HepG2 (cell line): ENCODE measurements around the gene RAB5B. TPM values are rescaled to one million over a fixed set of nuclear protein-coding genes. Genes with fewer than 3 reads are reported as not detected.
"Not testable (repeated sequence)": the region's sequence is repeated elsewhere in the genome, so short reads cannot be mapped to it uniquely, and the experiment has no call there.

Source experiments
- ATAC-seq: fragments of 200-7000 bp; cut with Tn5 transposase; 3 replicates; pipeline ENCODE4 v1.9.1; 2020; ENCODE audit warnings: mild to moderate bottlenecking, moderate library complexity
- BruUV-seq: library from RNA; stranded (reverse); fragments of 400-500 nt; replicated peaks from 2 replicates; lab custom pipeline; 2021; lab: Mats Ljungman, UMichigan
- CTCF ChIA-PET: fragments of 300-600 bp; formaldehyde crosslinking; extraction: SDS; loops from one replicate; lab custom pipeline; 2021; ENCODE audit warnings: low total read pairs, inconsistent platforms, low intra/inter-chr PET ratio; lab: Yijun Ruan, JAX
- POLR2A ChIA-PET: fragments of 350-600 bp; sonication (Branson Sonifier 250); formaldehyde crosslinking; loops from one replicate; lab custom pipeline; 2020; ENCODE audit warnings: antibody characterized with exemption, inconsistent platforms; lab: Yijun Ruan, JAX
- DNase-seq: peaks from one replicate; pipeline ENCODE4 v3.0.0-alpha.2; 2015; ENCODE audit warnings: low spot score
- FAIRE-seq: peaks from 3 replicates; lab custom pipeline; 2011; peaks lifted over from hg19 to GRCh38; lab: Jason Lieb, UNC
- H2AFZ ChIP-seq: one replicate; pipeline ENCODE4 v1.6.1; 2011; ENCODE audit warnings: low read length, inconsistent platforms
- H3K27ac ChIP-seq: fragments of 300-600 bp; 3 replicates; pipeline ENCODE4 v1.8.0; 2011; ENCODE audit warnings: mixed run types, mild to moderate bottlenecking, mixed read lengths, low read length, inconsistent platforms; ENCODE audit not compliant: insufficient read depth; ENCODE audit errors: extremely low read length
- H3K27me3 ChIP-seq, 2 experiments: fragments of 200-600 bp in 1 of 2; 2 replicates in 1 of 2; 3 replicates in 1 of 2; pipeline versions ENCODE4 v1.6.0 to v1.8.0; 2011; ENCODE audit warnings: low read length in 2 of 2, mild to moderate bottlenecking in 2 of 2, moderate library complexity in 2 of 2, inconsistent platforms in 1 of 2; ENCODE audit not compliant: insufficient read depth in 2 of 2, control insufficient read depth in 1 of 2
- H3K36me3 ChIP-seq, 2 experiments: fragments of 200-600 bp in 1 of 2; replicated peaks in 1 of 2; 2 replicates in 1 of 2; 3 replicates in 1 of 2; pipeline versions ENCODE4 v1.5.1 to v1.8.0; 2011; ENCODE audit warnings: low read length in 2 of 2, inconsistent platforms in 1 of 2; ENCODE audit not compliant: insufficient read depth in 2 of 2, control insufficient read depth in 1 of 2
- H3K4me1 ChIP-seq: 2 replicates; pipeline ENCODE4 v1.5.1; 2012; ENCODE audit warnings: low read length, inconsistent platforms; ENCODE audit not compliant: insufficient read depth
- H3K4me2 ChIP-seq: 2 replicates; pipeline ENCODE4 v1.6.0; 2011; ENCODE audit warnings: low read depth, low read length, inconsistent platforms
- H3K4me3 ChIP-seq, 3 experiments: fragments of 200-600 bp in 1 of 3; sonication (generic), shearing (Covaris generic) in 1 of 3; replicated peaks in 1 of 3; 2 replicates each; pipeline ENCODE4 v1.5.1; 2011 to 2016; ENCODE audit warnings: low read length in 3 of 3, inconsistent platforms in 2 of 3, low read depth in 2 of 3, mild to moderate bottlenecking in 2 of 3, control low read depth in 1 of 3, mixed read lengths in 1 of 3; ENCODE audit not compliant: insufficient read depth in 1 of 3
- H3K79me2 ChIP-seq: one replicate; pipeline ENCODE4 v1.6.1; 2011; ENCODE audit warnings: low read length, inconsistent platforms; ENCODE audit not compliant: insufficient read depth
- H3K9ac ChIP-seq: 2 replicates; pipeline ENCODE4 v1.6.0; 2011; ENCODE audit warnings: mild to moderate bottlenecking, low read depth, low read length, inconsistent platforms; ENCODE audit not compliant: insufficient read depth
- H3K9me3 ChIP-seq: 2 replicates; pipeline ENCODE4 v1.5.1; 2012; ENCODE audit warnings: mild to moderate bottlenecking, low read length
- H4K20me1 ChIP-seq: 2 replicates; pipeline ENCODE4 v1.6.0; 2011; ENCODE audit warnings: inconsistent platforms, mild to moderate bottlenecking, low read length, moderate library complexity; ENCODE audit not compliant: insufficient read depth
- KMT2B ChIP-seq: IDR thresholded peaks from 2 replicates; pipeline ENCODE4 v1.6.1; 2016; ENCODE audit warnings: missing genetic modification reagents, missing compliant biosample characterization
- PHF5A ChIP-seq: IDR thresholded peaks from one replicate; pipeline ENCODE4 v1.6.1; 2018; ENCODE audit warnings: low read depth, missing genetic modification reagents; ENCODE audit not compliant: unreplicated experiment
- PLRG1 ChIP-seq: fragments of 450-650 bp; conservative IDR thresholded peaks from 2 replicates; pipeline ENCODE4 v1.6.1; 2016
- STAG1 ChIP-seq: sonication (generic); formaldehyde crosslinking; IDR thresholded peaks from 2 replicates; pipeline ENCODE4 v1.4.0; 2020; ENCODE audit warnings: missing genetic modification reagents
- TCF7 ChIP-seq: sonication (generic); IDR thresholded peaks from 2 replicates; pipeline ENCODE4 v1.6.1; 2016; ENCODE audit warnings: antibody characterized with exemption, low read depth
- ZBTB40 ChIP-seq, 2 experiments: fragments of 450-650 bp in 1 of 2; sonication (generic) in 1 of 2; formaldehyde crosslinking in 1 of 2; IDR thresholded peaks; 2 replicates each; pipeline versions ENCODE4 v1.6.1 to v1.8.0; 2016 to 2022; ENCODE audit warnings: antibody characterized with exemption in 1 of 2, mild to moderate bottlenecking in 1 of 2, missing genetic modification reagents in 1 of 2
- ZBTB42 ChIP-seq: sonication (generic); formaldehyde crosslinking; IDR thresholded peaks from 2 replicates; pipeline ENCODE4 v1.5.0; 2020; ENCODE audit warnings: mild to moderate bottlenecking, missing genetic modification reagents
- ZMYM4 ChIP-seq: sonication (generic); formaldehyde crosslinking; IDR thresholded peaks from 2 replicates; pipeline ENCODE4 v1.8.1; 2023; ENCODE audit warnings: mild to moderate bottlenecking, missing genetic modification reagents
- ZNF12 ChIP-seq: sonication (generic); formaldehyde crosslinking; IDR thresholded peaks from 2 replicates; pipeline ENCODE4 v1.5.0; 2020; ENCODE audit warnings: missing genetic modification reagents
- ZNF547 ChIP-seq: sonication (generic); formaldehyde crosslinking; IDR thresholded peaks from 2 replicates; pipeline ENCODE4 v1.5.1; 2020; ENCODE audit warnings: mild to moderate bottlenecking, missing genetic modification reagents
- ZNF776 ChIP-seq: sonication (generic); formaldehyde crosslinking; IDR thresholded peaks from 2 replicates; pipeline ENCODE4 v1.4.0; 2020; ENCODE audit warnings: mild to moderate bottlenecking, missing genetic modification reagents
- WGBS: methylation state at CpG from one replicate; pipeline ENCODE4 v1.1.6; 2017; ENCODE audit warnings: low lambda C conversion rate; 5-methylcytosine and 5-hydroxymethylcytosine counted together
- in situ Hi-C: cut with HindIII; loops from 2 replicates; pipeline ENCODE4 v1.10.0; 2017; ENCODE audit warnings: low pct_unique_long_range_greater_than_20kb; ENCODE audit not compliant: extremely low pct_ligation_motif_present
- intact Hi-C: fragments of 100-400 bp; cut with micrococcal nuclease; formaldehyde crosslinking; loops from one replicate; pipeline ENCODE4 v1.10.0; 2022; ENCODE audit not compliant: unreplicated experiment
- polyA plus RNA-seq, 8 experiments: library from polyadenylated mRNA; depleted of rRNA in 3 of 8; stranded (reverse) in 7 of 8; unstranded in 1 of 8; fragments of >200 nt; fragmentation: Illumina TruSeq in 4 of 8; extraction: Trizol in 4 of 8; gene quantifications; 2 replicates each; pipeline versions ENCODE4 v1.2.1 to v1.2.3, GENCODE V29; 2011 to 2016; ENCODE audit warnings: low read depth in 4 of 8, missing spikeins in 1 of 8, mixed read lengths in 1 of 8; ENCODE audit not compliant: insufficient read depth in 1 of 8
- total RNA-seq, 5 experiments: library from RNA; depleted of rRNA; stranded (reverse); fragments of >200 nt; fragmentation: Illumina TruSeq; extraction: Trizol; gene quantifications; 2 replicates each; pipeline ENCODE4 v1.2.3, GENCODE V29; 2016; ENCODE audit warnings: low read depth in 1 of 5

RAB5B gene
- total and polyA plus RNA-seq, 2 of the 13 experiments (the other 11 are each of a cell fraction or from before 2014, with no cell fraction given): 26.0 to 68.3 TPM

GRCh38 chr12:56003376-56003775, 29.5 kb downstream of the RAB5B start:
- POLR2A ChIA-PET: interaction anchor here (0.7 kb wide), 1 partner anchor 29 kb away, joined by 3 read pairs; the partner anchor contains the start of gene RAB5B
- H3K9ac ChIP-seq, H4K20me1 ChIP-seq, BruUV-seq, H3K9me3 ChIP-seq, in situ Hi-C loops, H3K79me2 ChIP-seq, DNase-seq, ATAC-seq, FAIRE-seq, H3K27ac ChIP-seq, intact Hi-C loops, H2AFZ ChIP-seq, H3K27me3 ChIP-seq, H3K4me3 ChIP-seq, CTCF ChIA-PET, H3K4me2 ChIP-seq: not testable (repeated sequence)
- 94% methylated on average over 5 of the region's 5 CpGs for WGBS
- H3K36me3 ChIP-seq: peaks cover 11 to 21% of the 10 kb centered on the region in 2 experiments; a peak in 4 of 5 replicates
- H3K4me1 ChIP-seq: peaks cover 64% of the 10 kb centered on the region

- ATAC-seq (no peak), FAIRE-seq (no peak), DNase-seq (no peak)
- peaks cover 64% of the 10 kb centered on the region for H3K4me1 ChIP-seq
- in situ Hi-C loops (no loop called here), intact Hi-C loops (no loop called here)
- POLR2A ChIA-PET: no interaction called here
- WGBS: 93% methylated on average over 7 of the region's 10 CpGs
- no peak overlapping the region for H3K4me2 ChIP-seq
- CTCF ChIA-PET: no interaction called here
- H3K27me3 ChIP-seq: no peaks in the 10 kb centered on the region; a peak in 1 of 5 replicates
- BruUV-seq: no TSS peak
- H2AFZ ChIP-seq: no peak overlapping the region
- H3K36me3 ChIP-seq: peaks cover 11 to 21% of the 10 kb centered on the region in 2 experiments; a peak in 4 of 5 replicates
- H3K9me3 ChIP-seq: no peaks in the 10 kb centered on the region
- H3K9ac ChIP-seq: no peak overlapping the region
- H3K27ac ChIP-seq: no peak overlapping the region
- peaks cover under 1% of the 10 kb centered on the region for H3K79me2 ChIP-seq
- no peaks in the 10 kb centered on the region for H4K20me1 ChIP-seq
- no peak overlapping the region for H3K4me3 ChIP-seq
- TF ChIP-seq ZNF547 (CRISPR knock-in tag) (no peak), TCF7 (no peak), ZBTB42 (no peak), PHF5A (CRISPR knock-in tag) (no peak), PLRG1 (no peak), ZMYM4 (CRISPR knock-in tag) (no peak), ZNF12 (CRISPR knock-in tag) (no peak), ZBTB40 (IDR thresholded peaks at IDR 0.05) (no peak), ZBTB40 (CRISPR knock-in tag; IDR thresholded peaks at IDR 0.05) (no peak), KMT2B (CRISPR knock-in tag) (no peak), STAG1 (no peak), ZNF776 (no peak)
These were observed 30.3 kb downstream of the RAB5B start for GRCh38 chr12:56004211-56004610.
